GM13976 (cell line): ENCODE measurements around the gene ACTL6B.
A peak's percentile ranks its signal among the peaks of the same experiment; 100 is the strongest.

ENCODE experiments used
- DNase-seq: peaks from one replicate; pipeline ENCODE4 v3.0.0; 2012; ENCODE audit warnings: low spot score
- CTCF ChIP-seq: IDR thresholded peaks from 2 replicates; pipeline ENCODE4 v1.5.1; 2012; ENCODE audit warnings: borderline replicate concordance, mild to moderate bottlenecking; ENCODE audit not compliant: insufficient read depth; ENCODE audit errors: extremely low read depth, missing control alignments, control extremely low read depth
- in situ Hi-C: fragments of 300-500 bp; cut with MboI; formaldehyde crosslinking; loops from one replicate; pipeline ENCODE4 v1.12.0; 2022; ENCODE audit warnings: low sequenced_read_pairs, mixed read lengths, inconsistent platforms; ENCODE audit not compliant: unreplicated experiment

ACTL6B gene

GRCh38 chr7:100693312-100694097 is 37.3 kb upstream of the ACTL6B start:
- in situ Hi-C loops, result no loop called here
- peak; percentile 34 for DNase-seq
- no peak for TF ChIP-seq CTCF

- in situ Hi-C loops, result no loop called here
These were observed 36.3 kb upstream of the ACTL6B start for GRCh38 chr7:100692578-100692961.

GRCh38 chr7:100691676-100692577 is 35.7 kb upstream of the ACTL6B start:
- peak; percentile 87 for TF ChIP-seq CTCF
- in situ Hi-C loops, result no loop called here

More at GRCh38 chr7:100692578-100692961, 36.3 kb upstream of the ACTL6B start:
- no peak for TF ChIP-seq CTCF
- DNase-seq, result no peak

GRCh38 chr7:100689230-100690135 is 33.2 kb upstream of the ACTL6B start:
- peak; percentile 44 for DNase-seq
- in situ Hi-C loops, result no loop called here
- TF ChIP-seq CTCF, result peak; percentile 5

More at GRCh38 chr7:100691676-100692577, 35.7 kb upstream of the ACTL6B start:
- DNase-seq, result peak; percentile 89

- in situ Hi-C loops, result no loop called here
- no peak for TF ChIP-seq CTCF
- DNase-seq, result no peak
These were observed 32.1 kb upstream of the ACTL6B start for GRCh38 chr7:100688326-100688860.
